Posterior vena cava (tissue), 2 donors: Measurements from ENCODE around the gene MLPH. TPM values are rescaled to one million over a fixed set of nuclear protein-coding genes. Genes with fewer than 3 reads are reported as not detected.

Experiments used
- DNase-seq: peaks from one replicate; pipeline ENCODE4 v3.0.0-alpha.2; 2020; ENCODE audit warnings: low spot score
- intact Hi-C, 2 donors: fragments of 100-400 bp; cut with DNase I; formaldehyde crosslinking; loops; one replicate each; pipeline versions ENCODE4 v1.14.1 to v1.14.2; 2022 to 2023
- total RNA-seq, 2 donors: library from RNA; stranded (reverse); fragmentation: NEBNext Ultra II Directional; extraction: Animal tissue kit (Norgen Biotek cat#: 25700); gene quantifications; one replicate each; pipeline ENCODE4 v1.2.1, GENCODE V29; 2021
- donor health status: DM: yes; HTN: yes; CAD: no.
- donor health status: DM: yes; HTN: yes; CAD: no.

The MLPH gene
- total RNA-seq, 2 donors from 2014 or later, result 6.0 to 6.4 TPM

- no peak for DNase-seq
- intact Hi-C loops, result no loop called here
Measured at GRCh38 chr2:237529452-237530402, 42.7 kb downstream of the MLPH start.

- intact Hi-C loops, result no loop called here
- DNase-seq, result no peak
Measured at GRCh38 chr2:237530472-237531433, 43.7 kb downstream of the MLPH start.

GRCh38 chr2:237532160-237532559 lies 45.1 kb downstream of the MLPH start:
- intact Hi-C loops, result no loop called here
- DNase-seq, result no peak

GRCh38 chr2:237533668-237534161 lies 46.7 kb downstream of the MLPH start:
- DNase-seq, result no peak
- intact Hi-C loops, result no loop called here

GRCh38 chr2:237534380-237534779 lies 47.3 kb downstream of the MLPH start:
- no peak for DNase-seq
- intact Hi-C loops, result no loop called here

GRCh38 chr2:237535385-237536082 lies 48.5 kb downstream of the MLPH start:
- no peak for DNase-seq
- intact Hi-C loops, result no loop called here

GRCh38 chr2:237536083-237536415 lies 49.0 kb downstream of the MLPH start:
- DNase-seq, result peak; percentile 45
- intact Hi-C loops, result no loop called here

GRCh38 chr2:237536617-237537016 lies 49.6 kb downstream of the MLPH start:
- intact Hi-C loops, result loop anchor here in 1 of 2 donors (1.0 kb wide), 1 partner anchor 45 kb away; no protein-coding TSS in a partner anchor
- DNase-seq, result peak; percentile 60

GRCh38 chr2:237538001-237538720 lies 51.1 kb downstream of the MLPH start:
- peak; percentile 69 for DNase-seq
- intact Hi-C loops, result no loop called here

- intact Hi-C loops, result no loop called here
- DNase-seq, result peak; percentile 62
Measured at GRCh38 chr2:237538901-237539300, 51.9 kb downstream of the MLPH start.

- no peak for DNase-seq
- intact Hi-C loops, result no loop called here
Measured at GRCh38 chr2:237539681-237540080, 52.6 kb downstream of the MLPH start.

GRCh38 chr2:237540223-237540775 lies 53.2 kb downstream of the MLPH start:
- DNase-seq, result no peak
- intact Hi-C loops, result no loop called here

GRCh38 chr2:237540823-237541222 lies 53.8 kb downstream of the MLPH start:
- intact Hi-C loops, result no loop called here
- no peak for DNase-seq

GRCh38 chr2:237541243-237541642 lies 54.2 kb downstream of the MLPH start:
- DNase-seq, result no peak
- intact Hi-C loops, result no loop called here

GRCh38 chr2:237542001-237542704 lies 55.1 kb downstream of the MLPH start:
- no peak for DNase-seq
- intact Hi-C loops, result no loop called here

GRCh38 chr2:237546040-237546875 lies 59.2 kb downstream of the MLPH start:
- intact Hi-C loops, result no loop called here
- DNase-seq, result peak; percentile 51

- intact Hi-C loops, result no loop called here
- DNase-seq, result peak; percentile 70
Measured at GRCh38 chr2:237546876-237547395, 59.9 kb downstream of the MLPH start.
